ENCODE data around the gene GRM4.

Gene GRM4

DNA sequence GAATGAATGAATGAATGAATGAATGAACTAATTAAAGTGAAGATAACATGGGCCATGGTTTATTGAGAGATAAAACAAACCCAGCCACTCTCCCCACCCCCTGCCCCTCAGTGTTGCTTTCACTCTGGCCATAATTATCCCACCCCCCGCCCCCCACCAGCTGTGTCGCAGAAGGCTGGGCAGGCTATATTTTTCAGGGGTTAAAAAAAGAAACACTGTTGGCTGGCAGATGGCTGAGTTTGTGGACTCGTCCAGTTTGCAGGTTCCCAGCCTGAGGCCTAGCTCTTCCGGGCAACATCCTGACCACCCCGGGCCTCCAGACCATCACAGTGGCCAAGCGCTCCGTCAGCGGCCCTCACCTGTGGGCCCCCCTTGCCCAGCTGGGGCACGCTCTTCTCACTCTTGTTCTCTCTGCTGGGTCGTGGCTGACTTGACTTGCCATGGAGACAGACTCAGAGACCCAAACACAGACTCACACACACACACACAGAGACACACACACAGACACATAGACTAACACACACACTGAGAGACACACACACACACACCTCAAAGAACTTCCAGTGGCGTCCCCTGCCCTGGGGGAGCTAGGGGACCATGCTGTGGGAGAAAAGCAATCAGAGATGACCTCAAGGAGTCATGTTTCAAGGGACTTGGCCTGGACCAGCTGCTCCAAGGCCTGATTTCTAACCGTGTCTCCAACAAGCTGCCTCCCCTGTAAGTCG, 2.2 kb upstream of the GRM4 start:
- H3K4me1 ChIP-seq (ENCODE audit: control insufficient read depth, insufficient read depth, low read length), result no peaks in the 10 kb centered on the region
- H3K9me3 ChIP-seq (ENCODE audit: control insufficient read depth, low read length), result no peaks in the 10 kb centered on the region
- no peaks in the 10 kb centered on the region for H3K36me3 ChIP-seq (ENCODE audit: control insufficient read depth, insufficient read depth, low read length, severe bottlenecking)
- no peak for DNase-seq (ENCODE audit: low read depth)
- H3K9ac ChIP-seq (ENCODE audit: low read length), result no peak overlapping the region
- H3K27me3 ChIP-seq (replicated peaks; ENCODE audit: control insufficient read depth, insufficient read depth, low read length), result peaks cover 61% of the 10 kb centered on the region
- no peak overlapping the region for H3K4me3 ChIP-seq (ENCODE audit: low read length)

DNA sequence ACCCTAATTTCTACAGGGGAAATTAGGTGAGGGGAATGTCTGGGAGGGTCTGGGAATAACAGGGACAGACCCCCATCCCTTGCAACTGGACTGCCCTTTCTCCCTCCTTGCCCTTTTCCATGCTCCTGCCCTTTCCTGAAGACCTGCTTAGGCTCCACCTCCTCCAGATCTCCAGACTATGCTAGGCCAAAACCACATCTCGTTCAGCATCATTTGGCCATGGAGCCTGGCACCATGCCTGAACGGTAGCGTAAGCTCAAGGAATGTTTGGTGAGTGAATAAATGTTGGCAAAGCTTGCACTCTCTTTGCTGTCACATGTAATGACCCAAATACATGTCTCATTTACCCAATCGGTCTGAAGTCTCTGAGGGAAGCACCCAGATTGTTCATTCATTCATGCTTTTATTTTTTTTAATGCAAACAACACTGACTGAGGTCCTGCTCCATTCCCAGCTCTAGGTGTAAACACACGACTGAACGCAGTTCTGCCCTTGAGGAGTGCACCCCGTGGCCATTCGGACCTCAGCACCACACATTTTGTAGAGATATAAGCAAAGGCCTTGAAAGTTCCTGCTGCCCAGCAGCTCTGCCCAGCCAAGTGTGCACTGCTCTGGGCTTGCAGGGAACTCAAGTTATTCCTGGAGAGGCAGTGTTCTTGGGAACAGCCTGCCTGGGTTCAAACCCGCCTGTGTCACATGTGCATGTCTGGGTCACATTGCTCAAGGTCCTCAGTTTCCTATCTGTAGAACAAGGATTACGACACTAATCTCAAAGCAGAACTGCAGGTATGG, 1.1 kb upstream of the GRM4 start:
- Histone ChIP-seq H3K4me1 (ENCODE audit: control insufficient read depth, insufficient read depth, low read length) (no peaks in the 10 kb centered on the region), H3K4me3 (ENCODE audit: low read length) (no peak overlapping the region), H3K9me3 (ENCODE audit: control insufficient read depth, low read length) (no peaks in the 10 kb centered on the region), H3K36me3 (ENCODE audit: control insufficient read depth, insufficient read depth, low read length, severe bottlenecking) (no peaks in the 10 kb centered on the region), H3K27me3 (replicated peaks; ENCODE audit: control insufficient read depth, insufficient read depth, low read length) (peaks cover 65% of the 10 kb centered on the region), H3K9ac (ENCODE audit: low read length) (no peak overlapping the region)
- no peak for DNase-seq (ENCODE audit: low read depth)

DNA sequence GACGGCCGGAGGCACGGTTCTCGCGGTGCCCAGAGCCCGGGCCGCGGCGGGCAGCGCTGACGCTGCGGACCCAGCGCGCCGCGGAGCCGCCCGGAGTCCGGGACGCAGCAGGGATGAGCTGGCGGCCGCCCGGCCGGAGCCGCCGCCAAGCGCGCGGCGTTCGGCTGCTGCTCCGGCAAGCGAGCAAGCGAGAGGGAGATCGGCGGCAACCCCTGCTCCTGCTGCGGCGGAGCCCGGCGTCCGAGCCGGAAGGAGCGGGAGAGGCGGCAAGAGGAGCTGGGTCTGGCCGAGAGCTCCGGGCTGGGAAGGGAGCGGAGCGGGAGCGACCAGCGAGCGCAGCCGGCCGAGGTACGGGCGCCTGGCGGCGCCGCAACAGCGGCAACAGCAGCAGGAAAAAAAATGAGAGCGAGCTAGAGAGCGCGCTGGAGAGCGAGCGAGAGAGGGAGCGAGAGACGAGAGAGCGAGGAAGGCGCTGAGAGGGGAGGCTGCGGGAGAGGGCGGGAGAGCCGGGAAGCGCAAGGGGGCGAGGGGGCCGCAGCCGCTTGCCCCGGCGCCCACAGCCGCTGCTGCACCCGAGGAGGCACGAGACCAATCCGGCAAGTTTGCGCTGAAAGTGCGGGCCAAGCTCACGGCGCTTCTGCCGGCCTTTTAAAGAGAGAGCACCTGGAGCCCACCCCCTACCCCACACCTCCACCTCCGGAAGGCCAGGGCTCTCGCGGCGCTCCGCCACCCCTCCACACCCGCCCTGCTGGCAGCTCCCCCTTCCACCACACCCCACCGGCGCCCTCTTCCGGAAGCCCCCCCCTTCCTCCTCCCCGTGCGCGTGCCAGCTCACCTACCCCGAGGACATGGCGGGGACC, 496 bp downstream of the GRM4 start:
- H3K27me3 ChIP-seq (replicated peaks; ENCODE audit: control insufficient read depth, insufficient read depth, low read length), result peaks cover 66% of the 10 kb centered on the region

DNA sequence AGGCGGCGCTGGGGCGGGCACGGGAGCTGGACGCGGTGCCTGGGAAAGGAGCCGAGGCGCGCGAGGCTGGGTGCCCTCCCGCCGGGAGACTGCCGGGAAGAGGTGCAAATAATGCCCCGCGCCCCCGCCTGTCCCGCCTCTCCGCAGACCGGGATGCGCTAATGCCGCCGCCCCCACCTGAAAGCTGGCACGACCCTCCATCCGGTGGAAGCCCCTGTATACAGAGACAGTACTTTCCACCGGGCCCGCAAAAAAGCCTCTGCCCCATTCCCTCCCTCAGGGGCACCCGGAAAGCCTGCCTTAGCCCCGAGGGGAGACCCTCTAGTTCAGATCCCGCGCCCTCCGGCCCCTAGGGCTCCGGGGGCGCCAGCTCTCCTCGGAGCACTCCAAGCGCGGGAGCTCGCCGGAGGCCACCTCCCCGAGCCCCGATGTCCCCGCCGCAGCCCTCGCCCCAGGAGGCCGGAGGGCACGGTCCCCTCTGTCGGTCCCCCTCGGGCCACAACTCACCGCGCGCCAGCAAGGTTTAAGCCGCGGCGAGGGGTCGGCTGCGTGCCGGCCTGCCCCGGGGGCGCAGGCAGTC, 1.2 kb downstream of the GRM4 start:
- Histone ChIP-seq H3K9me3 (ENCODE audit: control insufficient read depth, low read length) (no peaks in the 10 kb centered on the region), H3K4me3 (ENCODE audit: low read length) (peak overlapping the region; percentile 72), H3K36me3 (ENCODE audit: control insufficient read depth, insufficient read depth, low read length, severe bottlenecking) (no peaks in the 10 kb centered on the region), H3K27me3 (replicated peaks; ENCODE audit: control insufficient read depth, insufficient read depth, low read length) (peaks cover 73% of the 10 kb centered on the region), H3K4me1 (ENCODE audit: control insufficient read depth, insufficient read depth, low read length) (no peaks in the 10 kb centered on the region), H3K9ac (ENCODE audit: low read length) (no peak overlapping the region)
- DNase-seq (ENCODE audit: low read depth), result peak; percentile 25

More for the DNA sequence above, 496 bp downstream of the GRM4 start:
- no peaks in the 10 kb centered on the region for H3K4me1 ChIP-seq (ENCODE audit: control insufficient read depth, insufficient read depth, low read length)
- DNase-seq (ENCODE audit: low read depth), result peak; percentile 72
- H3K9me3 ChIP-seq (ENCODE audit: control insufficient read depth, low read length), result no peaks in the 10 kb centered on the region
- peak overlapping the region; percentile 72 for H3K4me3 ChIP-seq (ENCODE audit: low read length)
- H3K36me3 ChIP-seq (ENCODE audit: control insufficient read depth, insufficient read depth, low read length, severe bottlenecking), result no peaks in the 10 kb centered on the region
- no peak overlapping the region for H3K9ac ChIP-seq (ENCODE audit: low read length)

DNA sequence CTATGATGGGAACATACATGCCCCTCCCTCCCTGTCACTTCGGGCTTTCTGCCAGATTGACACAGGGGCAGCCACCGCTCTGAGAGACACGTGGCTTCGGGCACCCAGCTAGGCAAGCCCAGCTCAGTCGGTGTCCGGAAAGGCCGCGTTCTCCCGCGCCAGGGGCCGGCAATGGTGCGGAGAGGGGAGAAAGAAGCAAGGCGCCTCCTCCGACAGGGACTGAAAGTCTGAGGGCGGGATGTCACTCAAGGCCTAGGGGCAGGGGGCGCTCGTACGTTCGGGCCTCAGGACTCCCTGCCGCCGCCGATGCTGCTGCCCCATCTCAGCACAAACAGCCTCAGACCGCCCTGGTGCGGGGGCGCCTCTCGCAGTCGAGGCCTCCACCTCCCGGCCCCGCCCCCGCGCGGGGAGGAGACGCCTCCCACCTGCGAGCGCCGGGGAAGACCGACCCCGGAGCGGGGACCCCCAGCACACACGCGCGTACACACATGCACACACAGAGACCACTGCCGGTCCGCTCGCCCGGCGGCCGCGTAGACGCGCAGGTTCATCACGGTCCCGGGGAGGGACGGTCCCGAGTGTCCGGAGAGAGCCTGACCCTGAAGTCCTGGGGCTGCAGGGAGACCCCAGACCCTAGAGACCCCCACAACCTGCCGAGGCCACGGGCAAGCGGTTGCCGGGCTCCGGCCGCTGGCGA, 1.9 kb downstream of the GRM4 start:
- no peaks in the 10 kb centered on the region for H3K36me3 ChIP-seq (ENCODE audit: control insufficient read depth, insufficient read depth, low read length, severe bottlenecking)
- DNase-seq (ENCODE audit: low read depth), result peak; percentile 31
- H3K9me3 ChIP-seq (ENCODE audit: control insufficient read depth, low read length), result no peaks in the 10 kb centered on the region
- peaks cover 76% of the 10 kb centered on the region for H3K27me3 ChIP-seq (replicated peaks; ENCODE audit: control insufficient read depth, insufficient read depth, low read length)
- peak overlapping the region; percentile 29 for H3K4me3 ChIP-seq (ENCODE audit: low read length)
- H3K4me1 ChIP-seq (ENCODE audit: control insufficient read depth, insufficient read depth, low read length), result no peaks in the 10 kb centered on the region
- no peak overlapping the region for H3K9ac ChIP-seq (ENCODE audit: low read length)

DNA sequence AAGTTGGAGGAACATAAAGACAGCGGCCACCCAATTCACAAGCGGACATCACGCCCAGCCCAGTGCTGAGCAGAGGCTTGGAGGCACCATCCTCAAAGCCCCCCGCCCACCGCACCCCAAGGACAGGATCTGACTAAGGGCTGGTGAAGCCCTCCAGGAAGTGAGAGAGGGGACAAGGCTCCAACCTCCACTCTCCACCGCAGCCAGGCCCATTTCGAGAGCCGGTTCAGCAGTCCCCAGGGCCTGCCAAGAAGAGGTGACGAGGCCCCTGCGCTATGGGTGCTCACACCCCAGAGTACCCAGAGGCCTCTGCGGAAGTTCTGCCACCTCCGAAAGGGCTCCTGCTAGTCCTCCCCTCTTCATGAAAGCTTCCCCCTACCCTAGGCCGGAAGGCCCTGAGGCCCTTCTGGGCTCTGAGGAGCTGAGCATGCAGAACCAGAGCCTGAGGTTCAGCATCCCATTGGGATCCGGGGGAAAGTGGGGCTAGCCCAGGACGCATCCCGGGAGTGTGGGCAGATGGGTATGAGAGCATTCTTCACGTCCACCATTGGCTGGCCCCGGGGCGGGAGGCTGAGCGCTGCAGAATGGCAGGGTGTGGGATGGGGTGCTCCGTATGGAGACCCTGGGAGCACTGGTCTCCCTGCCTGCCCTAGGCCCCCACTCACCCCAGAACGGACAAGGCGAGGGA, 2.5 kb downstream of the GRM4 start:
- H3K4me3 ChIP-seq (ENCODE audit: low read length), result no peak overlapping the region
- no peak overlapping the region for H3K9ac ChIP-seq (ENCODE audit: low read length)
- no peaks in the 10 kb centered on the region for H3K4me1 ChIP-seq (ENCODE audit: control insufficient read depth, insufficient read depth, low read length)
- H3K27me3 ChIP-seq (replicated peaks; ENCODE audit: control insufficient read depth, insufficient read depth, low read length), result peaks cover 76% of the 10 kb centered on the region
- H3K36me3 ChIP-seq (ENCODE audit: control insufficient read depth, insufficient read depth, low read length, severe bottlenecking), result no peaks in the 10 kb centered on the region
- H3K9me3 ChIP-seq (ENCODE audit: control insufficient read depth, low read length), result no peaks in the 10 kb centered on the region
- DNase-seq (ENCODE audit: low read depth), result no peak

DNA sequence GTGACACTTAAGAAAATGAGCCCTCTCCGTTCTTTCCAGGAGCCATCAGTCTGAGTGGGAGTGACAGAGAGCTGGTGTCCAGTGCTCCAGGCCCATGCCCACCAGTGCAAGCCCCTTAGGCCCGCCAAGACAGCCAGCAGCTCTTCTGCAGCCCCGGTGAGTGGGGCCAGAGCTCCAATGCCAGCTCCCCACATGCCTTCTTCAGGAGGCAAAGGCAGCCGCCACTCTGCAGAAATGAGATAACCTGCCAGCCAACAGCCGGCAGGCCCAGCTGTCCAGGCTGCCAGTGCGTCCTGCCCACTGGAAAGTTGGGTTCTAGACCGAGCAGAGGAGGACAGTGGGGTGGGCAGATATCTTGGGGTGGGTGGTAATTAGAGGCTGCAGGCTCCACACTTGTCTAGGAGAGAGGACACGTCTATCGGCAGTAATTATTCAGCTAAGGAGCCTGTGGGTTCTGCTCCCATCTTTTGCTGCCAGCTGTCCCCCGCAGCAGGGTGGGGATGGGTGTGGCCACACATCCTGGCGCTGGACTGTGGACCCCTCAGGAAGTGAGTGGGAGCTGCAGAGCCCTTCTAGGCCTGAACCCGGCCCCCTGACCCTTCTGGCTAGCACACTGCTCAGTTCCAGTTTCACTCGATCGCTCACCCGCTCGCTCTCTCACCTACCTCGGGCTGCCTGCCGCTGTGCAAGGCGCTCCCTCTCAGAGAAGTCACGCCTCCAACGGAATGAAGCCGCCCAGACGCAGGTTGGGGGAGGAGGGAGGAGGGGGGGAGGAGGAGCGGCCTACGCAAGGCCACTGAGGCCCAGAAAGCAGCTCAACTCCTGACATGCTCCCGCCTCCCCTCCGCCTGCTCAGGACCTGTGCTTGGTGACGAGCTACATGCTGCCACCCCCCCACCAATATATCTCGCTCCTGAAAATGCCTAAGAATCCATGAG, 3.6 kb downstream of the GRM4 start:
- no peak for DNase-seq (ENCODE audit: low read depth)
- Histone ChIP-seq H3K9me3 (ENCODE audit: control insufficient read depth, low read length) (no peaks in the 10 kb centered on the region), H3K4me3 (ENCODE audit: low read length) (no peak overlapping the region), H3K9ac (ENCODE audit: low read length) (no peak overlapping the region), H3K27me3 (replicated peaks; ENCODE audit: control insufficient read depth, insufficient read depth, low read length) (peaks cover 81% of the 10 kb centered on the region), H3K4me1 (ENCODE audit: control insufficient read depth, insufficient read depth, low read length) (no peaks in the 10 kb centered on the region), H3K36me3 (ENCODE audit: control insufficient read depth, insufficient read depth, low read length, severe bottlenecking) (no peaks in the 10 kb centered on the region)

DNA sequence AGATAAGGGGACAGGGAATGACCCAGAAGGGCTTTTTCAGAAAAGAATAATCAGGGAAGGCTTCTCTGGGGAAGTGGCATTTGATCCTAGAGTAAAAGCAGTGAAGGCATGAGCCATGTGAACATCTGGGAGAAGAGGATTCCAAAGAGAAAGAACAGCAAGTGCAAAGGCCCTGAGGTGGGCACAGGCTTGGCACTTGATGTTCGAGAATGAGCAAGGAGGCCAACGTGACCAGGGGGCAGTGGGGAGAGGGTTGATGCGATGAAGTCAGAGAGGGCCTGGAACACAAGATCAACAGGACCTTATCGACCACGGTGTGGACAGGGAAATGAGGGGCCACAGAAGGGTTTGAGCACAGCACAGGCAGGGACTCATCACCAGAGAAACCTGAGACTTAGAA, 5.8 kb downstream of the GRM4 start:
- Histone ChIP-seq H3K27me3 (replicated peaks; ENCODE audit: control insufficient read depth, insufficient read depth, low read length) (peaks cover 87% of the 10 kb centered on the region), H3K4me1 (ENCODE audit: control insufficient read depth, insufficient read depth, low read length) (no peaks in the 10 kb centered on the region), H3K4me3 (ENCODE audit: low read length) (no peak overlapping the region), H3K9ac (ENCODE audit: low read length) (no peak overlapping the region), H3K36me3 (ENCODE audit: control insufficient read depth, insufficient read depth, low read length, severe bottlenecking) (no peaks in the 10 kb centered on the region), H3K9me3 (ENCODE audit: control insufficient read depth, low read length) (no peaks in the 10 kb centered on the region)
- no peak for DNase-seq (ENCODE audit: low read depth)

DNA sequence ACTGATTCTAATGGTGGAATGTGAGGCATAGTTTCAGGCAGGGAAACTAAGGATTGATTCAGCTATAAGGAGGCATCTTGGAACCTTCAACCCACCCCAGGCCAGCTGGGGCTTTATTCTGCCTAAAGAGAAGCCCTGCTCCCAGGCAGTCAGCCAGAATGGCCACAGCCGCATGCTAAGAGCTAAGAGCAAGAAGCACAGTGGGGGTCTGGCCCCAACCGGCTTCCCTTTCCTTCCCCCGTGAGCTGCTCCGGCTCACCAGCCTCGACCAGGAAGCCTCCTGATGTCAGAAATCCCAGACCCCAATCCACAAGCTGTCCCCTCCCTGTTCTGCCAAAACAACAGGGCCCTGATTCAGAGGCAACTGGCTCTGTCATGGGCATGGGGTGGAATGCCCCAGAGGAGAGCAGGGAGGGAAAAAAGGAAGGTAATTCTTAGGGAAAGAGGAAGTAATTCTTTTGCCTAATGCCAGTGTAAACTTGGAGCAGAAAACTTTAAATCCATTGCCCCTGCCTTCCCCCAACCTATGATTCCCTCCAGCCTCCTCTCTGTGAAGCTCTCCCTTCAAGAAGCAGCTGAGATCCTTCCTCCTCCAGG, 6.9 kb downstream of the GRM4 start:
- H3K4me1 ChIP-seq (ENCODE audit: control insufficient read depth, insufficient read depth, low read length), result no peaks in the 10 kb centered on the region
- H3K36me3 ChIP-seq (ENCODE audit: control insufficient read depth, insufficient read depth, low read length, severe bottlenecking), result no peaks in the 10 kb centered on the region
- DNase-seq (ENCODE audit: low read depth), result no peak
- H3K27me3 ChIP-seq (replicated peaks; ENCODE audit: control insufficient read depth, insufficient read depth, low read length), result peaks cover 92% of the 10 kb centered on the region
- H3K9ac ChIP-seq (ENCODE audit: low read length), result no peak overlapping the region
- no peak overlapping the region for H3K4me3 ChIP-seq (ENCODE audit: low read length)
- no peaks in the 10 kb centered on the region for H3K9me3 ChIP-seq (ENCODE audit: control insufficient read depth, low read length)

Data from adipocyte (in vitro differentiated cells).